ENCODE data around the gene APCDD1.

GRCh38 chr18:10521566-10521965 lies 67.1 kb downstream of the APCDD1 start:
- TF ChIP-seq CTCF (conservative IDR thresholded peaks at IDR 0.05; ENCODE audit: low read depth, low read length) (no peak), EZH2 (IDR thresholded peaks at IDR 0.05; ENCODE audit: borderline replicate concordance, low read depth, low read length, poor library complexity, severe bottlenecking) (no peak)
